Putamen (tissue), 1 donor: ENCODE results near the gene TMEM225B.
"Not testable (repeated sequence)": the region's sequence is repeated elsewhere in the genome, so short reads cannot be mapped to it uniquely, and the experiment has no call there.

Experiments used
- DNase-seq: peaks from one replicate; pipeline ENCODE4 v3.0.0-alpha.2; 2016; ENCODE audit warnings: low spot score

TMEM225B gene

GRCh38 chr7:99623702-99624447 is 25.8 kb downstream of the TMEM225B start:
- peak; percentile 12 for DNase-seq

- no peak for DNase-seq
Measured at GRCh38 chr7:99624484-99624883, 26.4 kb downstream of the TMEM225B start.

- DNase-seq: no peak
Measured at GRCh38 chr7:99625321-99625720, 27.3 kb downstream of the TMEM225B start.

DNA sequence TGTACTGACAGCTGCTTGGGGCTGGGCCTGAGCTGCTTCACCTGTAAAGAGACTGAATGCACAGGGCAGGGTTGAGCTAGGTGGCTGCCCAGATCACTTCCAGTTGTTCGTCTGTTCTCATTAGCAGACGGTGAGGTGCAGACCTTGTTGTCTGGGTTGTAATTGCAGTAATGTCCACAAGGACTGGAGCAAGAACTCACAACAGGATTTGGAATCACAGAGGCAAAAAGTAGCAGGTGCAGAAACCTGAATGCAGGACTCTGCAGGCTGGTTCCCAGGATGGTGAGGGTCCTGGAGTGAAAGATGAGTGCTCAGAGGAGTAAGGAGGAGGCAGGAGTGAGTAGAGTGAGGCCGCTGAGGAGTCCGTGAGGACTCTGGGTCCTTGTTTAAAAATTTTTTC is 27.9 kb downstream of the TMEM225B start:
- no peak for DNase-seq

DNA sequence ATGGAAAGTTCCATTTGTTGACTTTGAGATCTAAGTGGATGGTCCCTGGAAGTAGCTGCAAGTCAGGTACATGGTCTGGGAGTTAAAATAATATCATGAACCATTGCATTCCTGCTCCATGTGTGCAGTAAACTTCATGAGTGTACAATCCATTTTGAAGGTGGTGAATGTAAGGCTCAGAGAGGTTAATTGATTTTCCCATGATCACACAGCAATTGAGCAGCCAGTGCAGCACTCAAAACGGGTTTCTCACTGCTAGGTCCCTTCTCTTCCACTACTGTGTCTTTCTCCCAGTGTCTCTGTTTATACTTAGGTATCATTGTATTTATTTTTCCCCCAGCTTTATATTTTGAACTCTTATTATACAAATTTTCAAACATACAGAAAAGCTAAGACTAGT is 28.6 kb downstream of the TMEM225B start:
- DNase-seq: no peak

- DNase-seq: no peak
Measured at GRCh38 chr7:99627513-99627912, 29.4 kb downstream of the TMEM225B start.

DNA sequence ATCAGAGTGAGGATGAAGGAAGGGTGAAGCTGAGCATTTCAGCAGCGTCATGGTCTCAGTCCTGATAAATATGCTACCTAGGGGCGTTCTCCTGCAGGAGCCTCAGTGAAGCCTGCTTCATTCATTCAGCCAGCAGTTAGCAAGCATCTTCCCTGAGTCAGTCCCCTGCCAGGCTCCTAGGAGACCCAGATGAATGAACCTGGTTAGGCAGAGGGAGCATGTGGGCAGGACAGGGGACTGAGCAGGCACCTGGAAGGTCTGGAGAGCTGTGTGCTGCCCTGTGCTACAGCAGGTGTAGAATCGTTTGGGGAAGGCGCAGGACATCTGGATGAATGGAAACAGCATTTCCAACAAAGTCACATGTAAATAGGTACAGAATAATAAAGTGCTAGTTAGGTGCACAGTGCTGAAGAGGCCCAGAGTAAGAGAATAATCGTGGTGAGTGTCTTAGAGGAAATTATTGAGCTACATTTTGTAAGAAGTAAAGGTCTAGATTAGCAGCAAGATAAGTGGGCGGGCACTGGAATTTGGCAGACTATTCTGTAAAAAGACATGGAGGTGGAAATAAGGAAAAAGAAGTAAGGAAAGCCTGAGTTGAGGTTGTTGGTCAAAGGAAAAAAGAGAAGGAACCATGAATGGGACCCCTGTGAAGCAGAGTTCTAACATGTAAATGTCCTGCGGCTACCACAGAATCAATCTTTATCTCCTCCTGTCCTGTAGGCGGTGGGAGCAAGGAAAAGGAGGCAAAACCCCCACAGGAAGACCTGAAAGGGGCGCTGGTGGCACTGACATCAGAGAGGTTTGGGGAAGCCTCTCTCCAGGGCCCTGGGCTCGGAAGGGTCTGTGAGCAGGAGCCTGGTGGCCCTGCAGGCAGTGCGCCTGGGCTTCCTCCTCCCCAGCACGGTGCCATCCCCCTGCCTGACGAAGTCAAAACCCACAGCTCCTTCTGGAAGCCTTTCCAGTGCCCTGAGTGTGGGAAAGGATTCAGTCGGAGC is 30.7 kb downstream of the TMEM225B start:
- DNase-seq: peak; percentile 32

GRCh38 chr7:99629643-99630042 is 31.6 kb downstream of the TMEM225B start:
- DNase-seq: no peak

GRCh38 chr7:99631295-99632109 is 33.4 kb downstream of the TMEM225B start:
- DNase-seq: no peak

DNA sequence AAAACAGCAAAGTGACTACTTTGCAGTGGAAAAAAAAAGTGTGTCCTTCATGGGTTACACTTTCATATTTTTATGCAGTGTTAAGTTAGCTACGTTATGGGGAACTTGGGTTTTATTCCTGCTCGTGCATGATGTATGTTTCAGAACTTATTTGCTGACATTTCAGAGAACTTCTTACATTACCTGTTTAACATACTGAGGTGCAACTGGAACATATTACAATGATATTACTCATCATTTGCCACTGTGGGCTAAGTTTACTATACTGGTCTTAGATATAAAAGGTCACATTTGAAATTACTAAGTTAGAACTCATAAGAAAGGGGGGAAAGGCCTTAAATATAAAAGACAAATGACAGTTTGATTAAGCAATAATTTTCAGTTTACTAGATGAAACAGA is 39.3 kb downstream of the TMEM225B start:
- DNase-seq: not testable (repeated sequence)

- no peak for DNase-seq
Measured at GRCh38 chr7:99638731-99639130, 40.7 kb downstream of the TMEM225B start.

DNA sequence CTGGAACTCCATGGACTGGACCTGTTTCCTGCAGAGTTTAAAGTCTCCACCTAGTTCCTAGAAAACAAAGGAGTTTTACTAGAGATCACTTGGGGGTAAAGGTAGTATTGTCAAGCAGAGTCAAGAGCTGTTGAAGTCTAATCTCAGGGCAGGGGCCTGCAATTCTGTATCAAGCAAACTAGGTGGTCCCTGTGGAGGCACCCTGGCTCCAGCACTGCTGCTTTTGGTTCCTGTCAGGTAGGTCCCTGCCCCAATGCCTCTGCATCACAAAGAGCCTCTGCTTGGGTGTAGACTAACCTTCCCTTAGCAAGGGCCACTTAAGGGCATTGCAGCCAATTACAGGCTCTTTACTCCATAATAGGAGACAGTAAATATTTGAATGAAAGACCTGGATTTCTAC is 41.2 kb downstream of the TMEM225B start:
- DNase-seq: no peak

GRCh38 chr7:99642027-99642426 is 44.0 kb downstream of the TMEM225B start:
- DNase-seq: no peak

DNA sequence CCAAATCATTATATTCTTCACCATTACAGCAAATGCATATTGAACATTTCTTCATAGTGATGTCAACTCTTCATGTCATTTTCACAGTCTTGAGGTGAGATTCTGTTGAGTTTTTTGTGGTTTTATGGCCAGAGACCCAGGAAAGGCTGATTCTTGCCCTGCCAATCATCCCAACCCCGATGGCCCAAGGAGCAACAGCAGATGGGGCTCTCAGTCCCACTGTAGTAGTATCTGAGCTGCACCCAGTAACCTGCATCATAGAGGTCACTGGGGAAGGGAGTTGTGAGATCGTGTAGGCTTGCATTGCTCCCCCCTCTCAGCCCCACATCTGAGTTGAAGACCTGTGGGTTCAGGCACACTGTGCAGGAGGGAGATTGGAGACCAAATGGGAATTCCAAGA is 45.4 kb downstream of the TMEM225B start:
- DNase-seq: no peak

GRCh38 chr7:99644431-99644830 is 46.4 kb downstream of the TMEM225B start:
- DNase-seq: no peak

- DNase-seq: no peak
Measured at GRCh38 chr7:99645590-99645989, 47.5 kb downstream of the TMEM225B start.

GRCh38 chr7:99648843-99649242 is 50.8 kb downstream of the TMEM225B start:
- DNase-seq: no peak

DNA sequence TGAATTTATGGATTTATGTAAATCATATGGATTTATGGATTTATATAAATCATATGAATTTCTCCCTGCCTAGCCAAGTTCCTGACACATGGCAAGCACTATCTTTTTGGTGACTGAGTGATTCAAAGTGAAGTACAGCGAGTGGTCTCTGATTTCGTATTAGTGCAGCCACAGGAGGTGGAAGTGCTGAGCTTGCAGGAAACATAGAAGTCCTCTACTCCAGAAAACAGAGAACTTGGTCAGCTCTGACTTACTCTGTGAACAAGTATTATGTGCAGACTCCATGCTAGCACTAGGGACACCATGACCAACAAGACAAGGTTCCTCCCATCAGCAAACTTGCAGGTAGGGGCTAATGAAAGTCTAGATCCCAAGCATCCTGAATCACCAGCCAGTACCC is 53.2 kb downstream of the TMEM225B start:
- DNase-seq: no peak

DNA sequence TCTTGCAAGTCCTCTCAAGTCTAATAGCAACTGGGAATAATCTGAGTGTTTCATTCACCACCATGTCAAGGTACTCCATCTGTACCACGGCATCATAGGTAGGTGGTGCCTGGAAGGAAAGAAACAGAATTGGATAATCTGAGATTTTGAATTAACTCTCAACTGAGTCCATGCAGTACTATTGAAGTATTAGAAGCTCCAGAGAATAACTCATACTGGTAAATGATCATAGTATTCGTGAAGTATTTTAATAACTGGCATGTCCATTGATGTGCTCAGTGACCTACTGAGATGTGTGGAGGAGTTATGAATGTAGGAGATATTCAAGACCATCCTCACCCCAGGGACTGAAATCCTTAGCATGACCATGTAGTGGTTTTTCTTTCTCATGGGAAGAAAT is 54.6 kb downstream of the TMEM225B start:
- no peak for DNase-seq

- DNase-seq: not testable (repeated sequence)
Measured at GRCh38 chr7:99653269-99653668, 55.2 kb downstream of the TMEM225B start.

DNA sequence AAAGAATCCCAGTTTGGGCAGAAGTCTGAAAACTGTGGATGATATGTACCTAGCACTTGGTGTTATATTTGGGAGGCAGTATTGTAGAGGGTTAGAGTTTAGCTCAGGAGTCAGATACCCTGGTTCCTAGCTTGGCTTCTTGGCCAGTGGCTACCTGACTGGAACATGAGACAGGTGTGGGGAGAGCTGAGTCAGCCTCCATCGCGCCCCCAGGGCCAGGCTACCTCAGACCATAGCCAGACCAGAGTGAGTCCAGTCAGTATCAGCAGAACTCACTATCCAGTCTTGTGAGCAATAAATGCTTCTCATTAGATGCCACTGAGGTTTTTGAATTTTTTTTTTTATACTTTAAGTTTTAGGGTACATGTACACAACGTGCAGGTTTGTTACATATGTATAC is 55.7 kb downstream of the TMEM225B start:
- DNase-seq: no peak

- DNase-seq: not testable (repeated sequence)
Measured at GRCh38 chr7:99654626-99655025, 56.6 kb downstream of the TMEM225B start.
